ENCODE measurements around the gene NFATC3.

The NFATC3 gene

DNA sequence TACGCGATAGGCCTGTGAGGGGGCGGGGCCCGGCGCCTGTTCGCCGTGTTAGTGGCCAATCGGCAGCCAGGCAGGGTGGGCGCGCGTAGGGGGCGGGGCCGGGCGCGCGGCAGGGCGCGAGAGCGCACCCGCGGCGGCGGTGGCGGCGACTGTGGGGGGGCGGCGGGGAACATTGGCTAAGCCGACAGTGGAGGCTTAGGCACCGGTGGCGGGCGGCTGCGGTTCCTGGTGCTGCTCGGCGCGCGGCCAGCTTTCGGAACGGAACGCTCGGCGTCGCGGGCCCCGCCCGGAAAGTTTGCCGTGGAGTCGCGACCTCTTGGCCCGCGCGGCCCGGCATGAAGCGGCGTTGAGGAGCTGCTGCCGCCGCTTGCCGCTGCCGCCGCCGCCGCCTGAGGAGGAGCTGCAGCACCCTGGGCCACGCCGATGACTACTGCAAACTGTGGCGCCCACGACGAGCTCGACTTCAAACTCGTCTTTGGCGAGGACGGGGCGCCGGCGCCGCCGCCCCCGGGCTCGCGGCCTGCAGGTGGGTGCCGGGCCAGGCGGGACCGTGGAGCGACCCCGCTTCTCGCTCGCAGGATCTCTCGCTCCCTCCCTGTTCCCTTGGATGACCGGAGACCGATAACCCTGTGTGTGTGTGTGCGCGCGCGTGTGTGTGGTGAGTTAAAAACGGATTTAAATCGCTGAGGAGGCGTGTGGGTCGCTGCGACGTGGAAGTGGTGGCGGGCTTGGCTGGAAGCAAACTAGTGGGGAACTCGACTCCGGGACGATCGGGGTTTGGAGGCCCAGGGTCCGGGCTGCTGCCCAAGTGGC, at the start of gene NFATC3:
TSS of gene NFATC3 (plus strand) at position 112 of the 813 bp plus-strand sequence. CDS start at position 424, 312 bp downstream.
- peak; percentile 95 for DNase-seq (ENCODE audit: low spot score)

DNA sequence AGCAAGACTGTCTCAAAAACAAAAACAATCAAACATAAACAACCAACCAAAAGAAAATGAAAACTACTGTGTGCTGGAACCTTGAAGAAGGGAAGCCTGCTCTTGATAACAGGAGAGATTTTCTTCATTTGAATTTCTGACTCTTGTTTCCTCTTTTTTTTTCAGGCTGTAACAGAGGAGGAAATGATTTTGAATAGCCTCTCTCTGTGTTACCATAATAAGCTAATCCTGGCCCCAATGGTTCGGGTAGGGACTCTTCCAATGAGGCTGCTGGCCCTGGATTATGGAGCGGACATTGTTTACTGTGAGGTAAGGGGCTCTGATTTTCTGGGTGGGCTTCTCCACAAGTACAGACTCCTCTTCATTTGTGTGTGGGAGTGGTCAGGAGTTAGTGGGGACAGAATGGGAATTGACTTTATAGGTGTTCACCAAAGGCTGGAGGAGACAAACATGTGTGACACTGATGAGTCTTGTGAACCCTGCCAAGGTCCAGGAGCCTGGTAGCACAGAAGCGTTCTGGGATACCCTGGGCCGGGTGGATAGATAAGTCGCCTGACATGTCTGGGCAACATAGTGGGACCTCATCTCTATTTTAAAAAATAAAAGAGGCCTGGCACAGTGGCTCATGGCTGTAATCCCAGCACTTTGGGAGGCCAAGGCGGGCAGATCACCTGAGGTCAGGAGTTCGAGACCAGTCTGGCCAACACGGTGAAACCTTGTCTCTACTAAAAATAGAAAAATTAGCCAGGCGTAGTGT, 47.2 kb upstream of the NFATC3 start:
- DNase-seq (ENCODE audit: low spot score): no peak

DNA sequence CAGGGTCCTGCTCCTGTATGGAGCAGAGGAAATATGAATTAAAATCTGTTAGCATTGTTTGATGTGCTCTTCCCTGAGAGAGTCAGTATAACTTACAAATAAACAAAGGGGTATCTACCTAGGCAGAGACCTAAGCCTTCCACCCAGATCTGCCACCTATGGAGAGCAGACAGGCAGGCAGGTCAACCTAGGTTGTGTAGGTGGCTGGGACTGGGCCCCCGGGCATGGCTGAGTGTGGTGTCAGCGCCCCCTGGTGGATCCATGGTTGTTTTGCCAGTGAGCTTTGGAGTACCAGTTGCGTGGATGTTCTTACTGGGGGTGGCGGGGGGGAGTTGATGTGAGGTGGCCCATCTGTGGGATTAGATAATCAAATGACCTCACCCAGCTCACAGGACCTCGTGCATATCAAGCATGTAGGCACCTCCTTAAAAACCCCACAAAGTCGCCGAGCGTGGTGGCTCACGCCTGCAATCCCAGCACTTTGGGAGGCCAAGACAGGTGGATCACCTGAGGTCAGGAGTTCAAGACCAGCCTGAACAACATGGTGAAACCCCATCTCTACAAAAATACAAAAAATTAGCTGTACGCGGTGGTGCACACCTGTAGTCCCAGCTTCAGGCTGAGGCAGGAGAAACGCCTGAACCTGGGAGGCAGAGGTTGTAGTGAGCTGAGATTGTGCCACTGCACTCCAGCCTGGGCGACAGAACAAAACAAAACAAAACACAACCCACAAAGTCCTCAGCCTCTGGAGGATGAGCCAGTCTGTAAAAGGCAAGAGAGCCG, 44.5 kb upstream of the NFATC3 start:
- DNase-seq (ENCODE audit: low spot score): peak; percentile 74

DNA sequence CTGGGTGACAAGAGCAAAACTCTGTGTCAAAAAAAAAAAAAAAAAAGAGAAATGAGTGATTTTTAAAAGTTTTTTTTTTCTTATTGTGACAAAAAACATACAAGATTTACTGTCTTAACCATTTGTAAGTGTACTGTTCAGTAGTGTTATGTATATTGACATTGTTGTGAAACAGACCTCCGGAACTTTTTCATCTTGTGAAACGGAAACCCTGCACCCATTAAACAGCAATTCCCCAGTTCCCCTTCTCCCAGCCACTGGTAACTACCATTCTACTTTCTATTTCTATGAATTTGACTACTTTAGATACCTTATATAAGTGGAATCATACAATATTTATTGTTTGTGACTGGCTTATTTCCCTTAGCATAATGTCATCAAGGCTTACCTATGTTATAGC, 43.4 kb upstream of the NFATC3 start:
- DNase-seq (ENCODE audit: low spot score): no peak

DNA sequence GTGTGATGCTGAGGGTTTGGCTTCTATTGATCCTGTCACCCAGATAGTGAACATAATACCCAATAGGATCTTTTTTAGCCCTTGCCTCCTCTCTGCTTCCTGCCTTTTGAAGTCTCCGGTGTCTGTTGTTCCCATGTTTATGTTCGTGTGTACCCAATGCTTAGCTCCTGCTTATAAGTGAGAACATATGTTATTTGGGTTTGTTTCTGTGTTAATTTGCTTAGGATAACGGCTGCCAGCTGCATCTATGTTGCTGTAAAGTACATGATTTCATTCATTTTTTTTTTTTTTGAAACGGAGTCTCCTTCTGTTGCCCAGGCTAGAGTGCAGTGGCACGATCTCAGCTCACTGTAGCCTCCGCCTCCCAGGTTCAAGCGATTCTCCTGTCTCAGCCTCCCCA, 39.1 kb upstream of the NFATC3 start:
- no peak for DNase-seq (ENCODE audit: low spot score)

DNA sequence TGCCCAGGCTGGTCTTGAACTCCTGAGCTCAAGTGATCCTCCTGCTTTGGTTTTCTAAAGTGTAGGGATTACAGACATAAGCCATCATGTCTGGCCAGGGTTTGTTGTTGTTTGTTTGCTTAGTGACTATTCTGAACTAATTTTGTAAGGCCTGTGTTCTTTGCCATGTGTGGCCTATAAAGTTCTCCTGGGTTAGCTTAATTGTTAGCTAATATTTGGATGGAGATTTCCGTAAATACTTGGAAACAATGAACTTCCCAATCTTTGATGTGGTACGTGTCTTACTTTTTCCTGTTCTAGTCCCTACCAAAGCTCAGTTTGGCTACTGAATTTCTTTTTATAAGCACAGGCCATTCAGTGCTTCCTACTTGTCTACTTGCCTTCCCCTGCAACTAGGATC, 37.2 kb upstream of the NFATC3 start:
- no peak for DNase-seq (ENCODE audit: low spot score)

DNA sequence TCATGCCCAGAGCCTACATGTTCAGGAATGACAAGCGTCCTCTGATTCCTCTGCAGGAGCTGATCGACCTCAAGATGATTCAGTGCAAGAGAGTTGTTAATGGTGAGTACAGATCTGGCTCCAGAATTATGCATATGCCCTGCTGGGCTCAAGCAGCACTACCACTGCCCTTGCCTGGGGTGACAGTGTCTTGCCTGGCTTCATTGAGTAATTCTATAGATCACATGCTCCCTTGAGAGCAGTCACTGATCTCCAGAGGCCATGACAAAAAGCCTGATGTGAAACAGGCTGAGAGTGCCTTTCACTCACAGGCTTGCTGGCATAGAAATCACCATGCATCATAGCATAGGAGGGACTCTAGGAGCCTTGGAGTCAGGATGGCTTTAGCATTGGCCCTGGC, 35.7 kb upstream of the NFATC3 start:
- DNase-seq (ENCODE audit: low spot score): no peak

DNA sequence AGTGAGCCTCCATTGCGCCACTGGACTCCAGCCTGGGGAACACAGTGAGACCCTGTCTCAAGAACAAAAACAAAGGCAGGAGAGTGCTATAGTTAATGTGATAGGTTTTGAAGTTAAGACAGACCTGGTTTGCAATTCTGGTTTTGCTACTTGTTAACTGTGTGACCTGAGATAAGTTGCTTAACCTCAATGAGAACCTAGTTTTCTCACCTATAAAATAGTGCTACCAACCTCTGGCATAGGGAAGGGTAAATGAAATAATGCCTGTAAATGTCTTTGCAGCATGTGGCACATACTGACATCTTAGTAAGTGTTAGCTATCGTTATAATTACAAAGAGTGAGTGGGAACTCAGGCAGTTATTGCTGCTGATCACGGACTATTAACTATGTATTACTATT, 29.8 kb upstream of the NFATC3 start:
- no peak for DNase-seq (ENCODE audit: low spot score)

DNA sequence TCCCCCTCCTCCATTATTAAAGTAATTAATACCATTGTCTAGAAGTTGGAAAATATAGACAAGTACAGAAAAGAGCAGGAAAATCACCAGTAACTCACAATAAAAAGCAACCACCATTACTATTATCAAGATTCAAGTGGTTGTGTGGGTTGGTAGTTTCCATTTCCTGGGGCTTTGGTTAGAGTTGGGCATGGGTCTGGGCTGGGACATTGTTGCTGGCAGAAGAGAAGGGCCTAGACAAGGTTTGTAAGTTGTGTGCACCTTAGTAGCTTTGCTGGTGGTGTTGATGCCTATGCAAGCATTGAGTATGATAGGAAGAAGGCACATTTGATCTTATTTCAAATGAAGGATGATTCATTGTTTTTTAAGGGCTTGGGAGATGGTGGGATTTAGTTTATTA, 25.4 kb upstream of the NFATC3 start:
- DNase-seq (ENCODE audit: low spot score): no peak

DNA sequence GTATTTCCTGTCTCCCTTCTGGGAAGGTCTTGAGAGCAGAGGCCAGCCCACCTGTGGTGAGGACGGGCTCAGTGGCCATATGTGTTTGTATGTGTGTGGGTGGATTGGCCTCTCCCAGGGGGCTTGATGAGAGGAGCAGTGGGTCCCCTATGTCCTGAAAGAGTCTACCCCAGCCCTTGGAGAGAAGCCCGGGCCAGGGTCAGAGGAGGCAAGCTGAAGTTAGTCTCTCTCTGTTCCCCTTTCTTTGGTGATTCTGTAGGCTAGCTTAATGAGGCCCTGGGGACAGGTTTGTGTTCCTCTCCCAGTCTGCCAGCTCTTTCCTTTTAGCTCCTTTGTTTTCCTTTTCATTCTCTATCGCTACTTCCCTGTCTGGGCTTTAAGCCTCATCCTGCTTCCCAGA, 23.8 kb upstream of the NFATC3 start:
- DNase-seq (ENCODE audit: low spot score): no peak

DNA sequence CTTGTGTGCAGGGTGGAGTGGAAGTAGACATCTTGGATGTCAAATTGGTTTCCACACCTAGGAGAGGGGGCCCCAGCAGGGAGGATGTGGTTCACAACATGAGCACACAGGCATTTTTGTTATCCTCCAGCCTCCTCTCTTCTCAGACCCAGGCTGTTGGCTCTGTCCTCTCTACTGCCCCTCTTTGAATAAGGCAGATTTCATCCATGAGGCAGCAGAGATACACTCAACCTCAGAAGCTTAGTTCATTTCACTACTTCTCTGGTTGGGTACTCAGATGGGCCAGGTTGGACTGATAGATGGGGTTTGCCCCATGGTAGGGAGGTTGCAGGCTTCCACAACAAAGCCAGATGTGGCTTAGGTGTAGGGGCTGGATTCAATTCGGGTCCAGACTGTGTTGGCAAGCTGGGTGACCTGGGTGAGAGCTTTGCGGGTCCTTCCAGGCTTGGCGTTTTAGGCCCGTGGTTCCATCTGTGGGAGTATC, 22.2 kb upstream of the NFATC3 start:
- no peak for DNase-seq (ENCODE audit: low spot score)

DNA sequence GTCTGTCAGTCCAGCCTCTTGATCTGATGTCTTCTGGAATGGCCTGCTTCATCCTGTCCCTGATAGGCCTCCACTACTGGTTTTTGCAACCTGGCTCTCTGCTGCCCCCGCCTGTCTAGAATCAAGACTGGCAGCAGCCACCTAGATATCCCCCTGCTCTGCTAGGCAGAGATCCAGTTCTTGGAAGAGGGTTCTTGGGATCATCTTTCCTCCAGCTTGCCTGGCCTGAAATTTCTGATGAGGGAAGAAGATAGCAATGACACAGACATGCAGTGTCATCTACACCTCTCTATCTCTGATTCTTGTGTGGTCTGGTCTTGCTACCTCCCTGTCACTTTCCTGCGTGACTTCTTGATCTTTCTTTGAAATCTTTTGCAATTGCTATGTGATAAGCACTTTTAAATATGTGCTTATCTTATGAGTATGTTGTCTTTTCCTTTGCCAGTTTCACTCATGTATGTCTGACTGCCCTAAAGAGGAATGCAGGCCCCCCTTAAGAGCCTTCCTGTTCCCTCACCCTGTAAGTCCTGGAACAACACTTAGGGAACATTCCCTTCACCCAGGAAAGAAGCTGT, 20.3 kb upstream of the NFATC3 start:
- peak; percentile 67 for DNase-seq (ENCODE audit: low spot score)

DNA sequence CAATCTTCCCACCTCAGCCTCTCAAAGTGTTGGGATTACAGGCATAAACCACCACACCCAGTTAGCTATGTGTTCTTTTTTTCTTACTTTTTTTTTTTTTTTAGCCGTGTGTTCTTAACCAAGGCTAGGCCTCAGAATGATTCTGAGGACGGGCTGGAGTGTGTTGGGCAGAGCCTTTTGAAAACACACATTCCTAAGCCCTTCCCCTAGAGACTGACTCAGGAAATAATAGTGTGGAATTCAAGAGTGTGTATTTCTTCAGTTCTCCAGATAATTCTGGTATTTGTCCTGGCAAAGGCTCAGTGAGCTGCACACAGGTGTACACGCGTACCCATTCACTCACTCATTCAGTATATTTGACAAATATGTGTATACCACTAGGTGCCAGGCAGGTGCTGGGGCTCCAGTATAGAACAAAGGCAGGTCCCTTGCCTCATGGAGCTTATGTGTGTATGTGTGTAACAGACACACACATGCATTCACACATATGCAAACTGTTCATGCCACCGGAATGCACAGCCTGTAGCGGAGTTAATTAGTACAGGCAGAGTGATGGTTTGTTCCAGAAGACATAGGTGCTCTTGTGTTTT, 19.4 kb upstream of the NFATC3 start:
- no peak for DNase-seq (ENCODE audit: low spot score)

DNA sequence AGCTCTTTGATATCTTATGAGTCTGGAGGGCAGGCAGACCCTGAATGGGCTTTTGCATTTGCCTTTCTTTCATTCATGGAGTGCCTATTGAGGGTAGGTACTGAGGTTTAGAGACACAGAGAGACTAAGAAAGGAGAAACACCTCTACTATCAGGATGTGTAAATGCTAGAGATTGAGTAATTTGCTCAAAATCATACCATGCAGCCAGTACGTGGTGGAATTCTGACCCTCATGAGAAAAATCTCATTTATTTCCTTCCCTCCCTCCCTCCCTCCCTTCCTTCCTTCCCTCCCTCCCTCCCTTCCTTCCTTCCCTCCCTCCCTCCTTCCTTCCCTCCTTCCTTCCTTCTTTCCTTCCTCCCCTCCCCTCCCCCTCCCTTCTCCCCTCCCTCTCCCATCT, 18.4 kb upstream of the NFATC3 start:
- no peak for DNase-seq (ENCODE audit: low spot score)

DNA sequence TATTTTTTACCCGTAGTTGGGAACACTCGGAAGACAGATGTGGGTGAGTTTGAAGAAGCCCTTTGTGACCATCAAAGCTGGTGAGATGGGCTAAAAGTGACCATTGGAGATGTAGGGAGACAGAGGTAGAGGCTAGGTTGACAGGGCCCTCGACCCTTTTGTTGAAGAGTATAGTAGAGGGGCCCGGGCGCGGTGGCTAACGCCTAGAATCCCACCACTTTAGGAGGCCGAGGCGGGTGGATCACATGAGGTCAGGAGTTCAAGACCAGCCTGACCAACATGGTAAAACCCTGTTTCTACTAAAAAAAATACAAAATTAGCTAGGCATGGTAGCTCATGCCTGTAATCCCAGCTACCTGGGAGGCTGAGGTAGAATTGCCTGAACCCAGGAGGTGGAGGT, 16.2 kb upstream of the NFATC3 start:
- no peak for DNase-seq (ENCODE audit: low spot score)

DNA sequence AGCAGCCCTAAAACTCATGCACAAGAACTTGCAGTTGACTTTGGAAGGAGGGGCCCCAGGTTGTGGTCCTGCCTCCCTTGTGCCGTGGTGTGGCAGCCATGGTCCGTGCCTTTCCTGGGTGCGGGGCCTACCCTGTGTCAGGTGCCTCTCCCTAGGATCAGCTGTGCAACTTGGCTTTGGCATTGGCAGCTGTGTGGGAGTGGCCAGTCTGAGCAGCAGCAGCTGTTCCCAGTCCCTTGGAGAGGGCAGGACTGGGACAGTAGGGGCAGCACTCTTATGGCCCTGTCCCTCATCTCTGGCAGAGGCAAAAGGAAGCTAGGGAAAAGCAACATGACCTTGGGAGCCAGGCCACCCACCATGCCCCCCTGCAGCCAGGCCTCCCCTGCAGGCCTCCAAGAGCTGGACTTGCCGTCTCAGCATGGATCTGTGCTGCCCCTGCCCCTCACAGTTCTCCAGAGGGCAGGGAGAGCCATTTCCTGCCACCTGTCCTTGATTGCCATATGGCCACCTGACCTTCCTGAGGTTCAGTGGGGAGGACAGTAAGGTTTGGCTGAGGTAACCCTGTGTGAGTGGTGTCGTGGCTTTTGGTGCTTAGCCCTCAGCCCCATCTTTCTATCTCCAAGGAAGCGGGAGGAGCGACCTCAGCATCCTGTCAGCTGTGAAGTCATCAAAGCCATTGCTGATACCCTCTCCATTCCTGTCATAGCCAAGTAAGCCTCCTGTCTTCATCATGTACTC, 15.5 kb upstream of the NFATC3 start:
- no peak for DNase-seq (ENCODE audit: low spot score)

DNA sequence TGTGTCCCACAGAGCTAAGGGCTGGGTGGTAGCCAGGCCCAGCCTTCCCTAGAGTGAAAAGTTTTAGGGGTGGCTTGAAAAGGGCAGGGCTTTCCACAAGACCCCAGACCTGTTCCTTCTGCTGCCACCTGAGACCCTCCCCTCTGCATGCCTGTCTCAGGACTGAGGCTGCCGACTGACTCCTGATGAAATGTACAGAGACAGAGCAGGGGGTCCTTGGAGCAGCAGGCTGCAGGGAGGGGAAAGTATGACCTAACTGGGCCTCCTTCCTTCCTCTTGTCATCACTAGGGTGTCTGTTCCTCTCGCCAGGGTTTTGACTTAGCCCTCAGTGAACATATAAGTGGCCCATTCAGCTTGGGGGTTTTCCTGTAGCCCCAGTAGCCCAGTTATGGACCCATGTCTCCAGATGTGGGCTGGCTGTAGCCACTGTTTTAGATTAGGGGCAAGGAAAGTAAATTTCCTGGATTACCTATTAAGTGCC, 14.9 kb upstream of the NFATC3 start:
- DNase-seq (ENCODE audit: low spot score): no peak

DNA sequence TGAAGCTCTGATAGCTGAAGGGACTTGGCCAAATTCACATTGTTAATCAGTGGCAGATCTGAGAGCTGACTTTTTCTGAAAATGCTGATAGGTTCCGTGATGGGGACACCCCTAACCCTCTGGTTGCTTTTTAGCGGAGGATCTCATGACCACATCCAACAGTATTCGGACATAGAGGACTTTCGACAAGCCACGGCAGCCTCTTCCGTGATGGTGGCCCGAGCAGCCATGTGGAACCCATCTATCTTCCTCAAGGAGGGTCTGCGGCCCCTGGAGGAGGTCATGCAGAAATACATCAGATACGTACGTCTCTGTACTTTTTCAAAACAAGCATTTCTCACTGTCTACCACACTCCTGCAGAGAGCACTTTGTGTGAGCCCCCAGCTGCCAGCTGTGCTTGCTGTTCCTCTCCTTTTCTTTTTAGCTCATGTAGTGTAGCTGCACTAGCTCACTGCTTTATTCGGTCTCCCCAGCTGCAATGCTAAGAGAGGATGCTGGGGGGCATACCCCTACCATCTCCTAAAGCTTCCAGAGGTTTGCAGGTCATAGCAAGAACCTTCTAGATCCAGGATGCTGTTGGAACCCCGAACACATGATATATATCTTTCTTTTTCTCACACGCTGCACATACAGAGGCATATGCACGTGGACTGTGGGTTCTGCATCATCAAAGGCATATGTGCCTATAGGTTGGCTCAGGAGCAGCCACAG, 14.2 kb upstream of the NFATC3 start:
- no peak for DNase-seq (ENCODE audit: low spot score)

DNA sequence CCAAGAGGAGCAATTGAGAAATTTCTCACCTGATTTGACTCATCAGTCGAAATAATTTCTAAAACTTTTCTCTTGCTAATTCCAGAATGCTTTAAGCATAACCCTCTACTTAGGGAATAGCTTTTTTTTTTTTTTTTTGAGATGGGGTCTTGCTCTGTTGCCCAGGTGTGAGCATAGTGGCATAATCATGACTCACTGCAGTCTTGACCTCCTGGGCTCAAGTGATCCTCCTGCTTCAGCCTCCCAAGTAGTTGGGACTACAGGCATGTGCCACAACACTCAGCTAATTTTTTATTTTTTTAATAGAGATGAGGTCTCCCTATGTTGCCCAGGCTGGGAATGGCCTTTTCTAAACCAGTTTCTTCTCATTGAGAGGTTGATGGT, 13.7 kb upstream of the NFATC3 start:
- no peak for DNase-seq (ENCODE audit: low spot score)

DNA sequence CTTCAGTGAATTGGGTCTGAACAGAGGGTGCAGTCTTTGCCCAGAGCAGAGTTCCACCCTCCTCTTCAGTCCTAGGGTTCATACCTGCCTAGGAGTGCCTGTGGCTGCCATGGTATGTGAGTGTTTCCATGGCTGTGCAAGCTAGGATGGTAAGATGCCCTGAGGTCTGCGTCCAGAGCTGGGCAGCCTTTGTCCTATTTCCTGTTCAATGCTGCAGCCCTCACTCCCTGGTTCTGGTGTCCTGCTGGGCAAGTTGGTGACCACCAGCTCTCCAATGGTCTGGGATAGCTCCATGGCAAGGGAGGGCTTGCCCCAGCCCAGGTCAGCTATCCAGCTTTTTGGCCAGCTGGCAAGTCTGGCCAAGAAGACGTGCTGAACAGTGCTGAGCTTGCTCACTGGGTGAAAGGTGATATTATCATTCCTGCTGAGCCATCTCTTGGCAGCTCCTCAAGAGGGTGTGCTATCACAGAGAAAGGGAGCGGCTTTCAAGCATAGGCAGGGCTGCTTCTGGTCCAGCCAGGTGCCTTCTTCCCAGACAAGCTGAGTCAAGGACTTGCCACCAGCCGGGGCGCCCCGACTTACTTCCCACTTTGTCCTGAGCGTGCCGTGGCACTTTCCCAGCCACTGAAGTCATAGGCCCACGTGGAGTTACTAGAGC, 13.0 kb upstream of the NFATC3 start:
- DNase-seq (ENCODE audit: low spot score): no peak
